Right lobe of liver (tissue), 4 donors: Measurements from ENCODE around the gene PES1.
"Not testable (repeated sequence)": the region's sequence is repeated elsewhere in the genome, so short reads cannot be mapped to it uniquely, and the experiment has no call there.

Source experiments
- POLR2A ChIP-seq: fragments of 450-650 bp; IDR thresholded peaks from one replicate; pipeline ENCODE4 v1.6.1; 2017; ENCODE audit warnings: antibody characterized with exemption, mild to moderate bottlenecking
- TF ChIP-seq, protein P1 (sequence below), 4 donors: fragments of 200-600 bp in 3 of 4; fragments of 450-650 bp in 1 of 4; IDR thresholded peaks; one replicate each; pipeline versions ENCODE4 v1.5.1 to v1.8.0; 2016 to 2022; ENCODE audit warnings: antibody characterized with exemption in 4 of 4, mild to moderate bottlenecking in 2 of 4
- donor health status: DM: no; HTN: no; CAD: no.
- donor health status: DM: no; HTN: no; CAD: no.
- donor health status: DM: no; HTN: yes; CAD: no.

GRCh38 chr22:30551813-30552212 lies 39.9 kb downstream of the PES1 start:
- TF ChIP-seq, protein P1, sequence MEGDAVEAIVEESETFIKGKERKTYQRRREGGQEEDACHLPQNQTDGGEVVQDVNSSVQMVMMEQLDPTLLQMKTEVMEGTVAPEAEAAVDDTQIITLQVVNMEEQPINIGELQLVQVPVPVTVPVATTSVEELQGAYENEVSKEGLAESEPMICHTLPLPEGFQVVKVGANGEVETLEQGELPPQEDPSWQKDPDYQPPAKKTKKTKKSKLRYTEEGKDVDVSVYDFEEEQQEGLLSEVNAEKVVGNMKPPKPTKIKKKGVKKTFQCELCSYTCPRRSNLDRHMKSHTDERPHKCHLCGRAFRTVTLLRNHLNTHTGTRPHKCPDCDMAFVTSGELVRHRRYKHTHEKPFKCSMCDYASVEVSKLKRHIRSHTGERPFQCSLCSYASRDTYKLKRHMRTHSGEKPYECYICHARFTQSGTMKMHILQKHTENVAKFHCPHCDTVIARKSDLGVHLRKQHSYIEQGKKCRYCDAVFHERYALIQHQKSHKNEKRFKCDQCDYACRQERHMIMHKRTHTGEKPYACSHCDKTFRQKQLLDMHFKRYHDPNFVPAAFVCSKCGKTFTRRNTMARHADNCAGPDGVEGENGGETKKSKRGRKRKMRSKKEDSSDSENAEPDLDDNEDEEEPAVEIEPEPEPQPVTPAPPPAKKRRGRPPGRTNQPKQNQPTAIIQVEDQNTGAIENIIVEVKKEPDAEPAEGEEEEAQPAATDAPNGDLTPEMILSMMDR (IDR thresholded peaks at IDR 0.05), result not testable (repeated sequence)
- TF ChIP-seq POLR2A, result not testable (repeated sequence)
